Upper lobe of left lung (tissue), 6 donors: ENCODE results near the gene PREX1. TPM values are rescaled to one million over a fixed set of nuclear protein-coding genes. Genes with fewer than 3 reads are reported as not detected.
A peak's percentile ranks its signal among the peaks of the same experiment; 100 is the strongest.

Experiments used
- ATAC-seq, 2 donors: fragments of 200-7000 bp; cut with Tn5 transposase; one replicate each; pipeline ENCODE4 v1.9.1; 2022; ENCODE audit warnings: mild to moderate bottlenecking in 2 of 2, moderate library complexity in 2 of 2; ENCODE audit not compliant: low FRiP score in 2 of 2
- DNase-seq, 2 donors: peaks; one replicate each; pipeline ENCODE4 v3.0.0-alpha.2; 2019 to 2020
- H3K27ac ChIP-seq, 4 donors: fragments of 200-600 bp; sonication (generic); one replicate each; pipeline ENCODE4 v1.5.1; 2016 to 2019
- H3K27me3 ChIP-seq, 4 donors: fragments of 200-600 bp; sonication (generic); one replicate each; pipeline ENCODE4 v1.5.1; 2017 to 2019
- H3K36me3 ChIP-seq, 4 donors: fragments of 200-600 bp; sonication (generic); one replicate each; pipeline ENCODE4 v1.5.1; 2016 to 2019
- H3K4me1 ChIP-seq, 4 donors: fragments of 200-600 bp; sonication (generic); one replicate each; pipeline ENCODE4 v1.5.1; 2018 to 2019
- H3K4me3 ChIP-seq, 4 donors: fragments of 200-600 bp; sonication (generic); one replicate each; pipeline ENCODE4 v1.5.1; 2017 to 2019; ENCODE audit warnings: mild to moderate bottlenecking in 2 of 4, moderate library complexity in 1 of 4
- H3K9me3 ChIP-seq, 4 donors: fragments of 200-600 bp; sonication (generic); one replicate each; pipeline ENCODE4 v1.5.1; 2018 to 2019
- EP300 ChIP-seq, 4 donors: sonication (generic); formaldehyde crosslinking; IDR thresholded peaks; one replicate each; pipeline ENCODE4 v1.5.1; 2017; ENCODE audit warnings: antibody characterized with exemption in 4 of 4, control low read depth in 2 of 4
- POLR2A ChIP-seq, 4 donors: fragments of 450-650 bp; IDR thresholded peaks; one replicate each; pipeline ENCODE4 v1.5.1; 2016 to 2017; ENCODE audit warnings: antibody characterized with exemption in 4 of 4, mild to moderate bottlenecking in 2 of 4
- POLR2AphosphoS5 ChIP-seq, 2 donors: sonication (generic); formaldehyde crosslinking; IDR thresholded peaks; one replicate each; pipeline ENCODE4 v1.5.1; 2017; ENCODE audit warnings: antibody characterized with exemption in 2 of 2
- WGBS, 2 donors: methylation state at CpG; one replicate each; pipeline ENCODE4 v1.1.5; 2017 to 2018; 5-methylcytosine and 5-hydroxymethylcytosine counted together
- total RNA-seq, 6 donors: library from RNA; depleted of rRNA in 4 of 6; stranded (reverse); fragments of >200 nt in 4 of 6; gene quantifications; one replicate each; pipeline versions ENCODE4 v1.1.0 to v1.2.1, GENCODE V29; 2016 to 2021
- TF ChIP-seq, protein P1 (sequence below), 6 experiments: fragments of 450-650 bp in 4 of 6; fragments of 200-600 bp in 2 of 6; sonication (generic) in 2 of 6; IDR thresholded peaks; one replicate each; pipeline ENCODE4 v1.5.1; 2016 to 2019; ENCODE audit warnings: antibody characterized with exemption in 6 of 6
- donor health status: DM: no; HTN: no; CAD: no; lungs with moderate emphysema.
- donor health status: DM: no; HTN: yes; CAD: no; lungs with severe emphysema.

PREX1 gene
- total RNA-seq, 6 donors from 2014 or later = 42.8 to 177 (median 74.6) TPM

DNA sequence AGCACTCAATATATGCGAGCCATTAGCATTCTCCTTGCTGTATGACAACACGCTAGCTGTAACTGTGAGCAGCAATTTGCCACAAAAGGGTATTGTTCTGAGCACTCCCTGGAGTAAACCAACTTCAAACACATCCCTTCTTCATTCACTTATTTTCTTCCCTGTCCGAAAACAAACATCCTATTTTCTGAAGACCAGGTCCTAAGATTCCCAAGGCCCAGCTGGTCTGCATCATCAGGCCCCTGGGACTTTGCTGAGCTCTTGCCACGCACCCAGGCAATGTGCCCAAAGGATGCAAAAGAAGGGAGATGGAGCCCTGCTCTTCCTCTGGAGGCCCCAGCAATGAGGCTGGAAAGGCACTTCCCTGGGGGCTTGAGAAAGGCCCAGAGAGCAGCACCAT, 118.1 kb downstream of the PREX1 start:
- TF ChIP-seq POLR2A (IDR thresholded peaks at IDR 0.05) (no peak), EP300 (IDR thresholded peaks at IDR 0.05) (no peak), POLR2AphosphoS5 (IDR thresholded peaks at IDR 0.05) (no peak)
- TF ChIP-seq, protein P1, sequence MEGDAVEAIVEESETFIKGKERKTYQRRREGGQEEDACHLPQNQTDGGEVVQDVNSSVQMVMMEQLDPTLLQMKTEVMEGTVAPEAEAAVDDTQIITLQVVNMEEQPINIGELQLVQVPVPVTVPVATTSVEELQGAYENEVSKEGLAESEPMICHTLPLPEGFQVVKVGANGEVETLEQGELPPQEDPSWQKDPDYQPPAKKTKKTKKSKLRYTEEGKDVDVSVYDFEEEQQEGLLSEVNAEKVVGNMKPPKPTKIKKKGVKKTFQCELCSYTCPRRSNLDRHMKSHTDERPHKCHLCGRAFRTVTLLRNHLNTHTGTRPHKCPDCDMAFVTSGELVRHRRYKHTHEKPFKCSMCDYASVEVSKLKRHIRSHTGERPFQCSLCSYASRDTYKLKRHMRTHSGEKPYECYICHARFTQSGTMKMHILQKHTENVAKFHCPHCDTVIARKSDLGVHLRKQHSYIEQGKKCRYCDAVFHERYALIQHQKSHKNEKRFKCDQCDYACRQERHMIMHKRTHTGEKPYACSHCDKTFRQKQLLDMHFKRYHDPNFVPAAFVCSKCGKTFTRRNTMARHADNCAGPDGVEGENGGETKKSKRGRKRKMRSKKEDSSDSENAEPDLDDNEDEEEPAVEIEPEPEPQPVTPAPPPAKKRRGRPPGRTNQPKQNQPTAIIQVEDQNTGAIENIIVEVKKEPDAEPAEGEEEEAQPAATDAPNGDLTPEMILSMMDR (IDR thresholded peaks at IDR 0.05) = no peak
- Histone ChIP-seq H3K4me1 (peaks cover 18 to 75% (median 45%) of the 10 kb centered on the region in 4 donors), H3K36me3 (peaks cover 0 to 28% (median 5%) of the 10 kb centered on the region in 4 donors), H3K27me3 (no peaks in the 10 kb centered on the region), H3K9me3 (no peaks in the 10 kb centered on the region), H3K27ac (peak overlapping the region in 1 of 4 donors; percentile 34), H3K4me3 (no peak overlapping the region)
- ATAC-seq (no peak), DNase-seq (no peak)
- 86 to 92% methylated on average over 4 of the region's 4 CpGs for WGBS, 2 donors

DNA sequence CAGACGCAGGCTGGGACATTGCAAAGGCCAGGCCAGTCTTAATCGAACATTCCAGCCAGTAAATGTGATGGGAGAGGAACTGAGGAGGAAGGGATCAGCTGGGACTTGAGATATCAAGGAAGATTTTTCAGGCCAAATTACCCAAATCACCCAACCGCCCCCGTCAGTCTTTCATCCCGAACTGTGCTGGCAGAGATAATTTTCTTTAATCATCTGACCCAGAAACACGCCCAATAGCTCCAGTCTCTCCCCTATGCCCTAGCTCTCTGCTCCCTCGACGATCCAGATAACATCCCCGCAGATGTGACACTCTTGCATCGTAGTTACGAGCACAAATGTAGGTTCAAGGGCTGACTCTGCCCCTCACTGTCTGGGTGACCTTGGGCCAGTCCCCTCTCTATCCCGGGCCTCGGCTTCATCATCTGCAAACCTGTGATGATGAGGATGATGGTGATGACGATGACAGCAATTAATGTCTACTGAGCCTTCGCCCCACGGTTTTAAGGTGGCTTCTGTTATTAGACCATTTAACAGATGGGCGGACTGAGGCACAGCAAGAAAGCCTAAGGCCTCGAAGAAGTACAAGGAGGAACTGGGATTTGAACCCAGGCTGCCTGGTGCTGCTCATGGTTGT, 118.6 kb downstream of the PREX1 start:
- Histone ChIP-seq H3K27ac (peak overlapping the region in 1 of 4 donors; percentile 34), H3K4me1 (peaks cover 18 to 79% (median 50%) of the 10 kb centered on the region in 4 donors), H3K9me3 (no peaks in the 10 kb centered on the region), H3K27me3 (no peaks in the 10 kb centered on the region), H3K4me3 (no peak overlapping the region), H3K36me3 (peaks cover 0 to 28% (median 7%) of the 10 kb centered on the region in 4 donors)
- ATAC-seq (no peak), DNase-seq (no peak)
- TF ChIP-seq POLR2A (IDR thresholded peaks at IDR 0.05) (no peak), EP300 (IDR thresholded peaks at IDR 0.05) (no peak), POLR2AphosphoS5 (IDR thresholded peaks at IDR 0.05) (no peak)
- TF ChIP-seq, protein P1 (IDR thresholded peaks at IDR 0.05) = no peak
- WGBS, 2 donors = 89 to 91% methylated on average over 18 of the region's 18 CpGs

DNA sequence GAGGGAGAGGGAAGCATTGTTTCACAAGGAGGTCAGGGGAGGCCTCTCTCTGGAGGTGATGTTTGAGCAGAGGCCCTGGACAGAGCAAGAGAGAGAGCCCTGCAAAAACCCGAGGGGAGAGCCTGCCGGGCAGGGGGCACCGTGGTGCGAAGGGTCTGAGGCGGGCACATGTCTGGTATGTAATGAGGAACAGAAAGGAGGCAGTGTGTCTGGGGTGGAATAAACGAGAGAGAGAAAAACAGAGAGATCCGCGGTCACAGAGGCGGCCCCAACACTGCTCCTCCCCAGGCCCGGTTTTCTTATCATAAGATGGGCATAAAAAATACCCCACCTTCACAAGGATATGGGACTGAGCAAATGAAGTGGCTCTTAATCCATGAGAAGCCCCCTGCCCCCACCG, 119.2 kb downstream of the PREX1 start:
- H3K27ac ChIP-seq = no peak overlapping the region
- peaks cover 0 to 28% (median 9%) of the 10 kb centered on the region in 4 donors for H3K36me3 ChIP-seq
- TF ChIP-seq POLR2AphosphoS5 (IDR thresholded peaks at IDR 0.05) (no peak), POLR2A (IDR thresholded peaks at IDR 0.05) (no peak), EP300 (IDR thresholded peaks at IDR 0.05) (no peak)
- TF ChIP-seq, protein P1 (IDR thresholded peaks at IDR 0.05) = no peak
- no peaks in the 10 kb centered on the region for H3K27me3 ChIP-seq
- WGBS, 2 donors = 79 to 83% methylated on average over 7 to 11 of the region's 11 CpGs
- H3K4me1 ChIP-seq = peaks cover 18 to 84% (median 52%) of the 10 kb centered on the region in 4 donors
- ATAC-seq (no peak), DNase-seq (no peak)
- no peaks in the 10 kb centered on the region for H3K9me3 ChIP-seq
- H3K4me3 ChIP-seq = no peak overlapping the region

DNA sequence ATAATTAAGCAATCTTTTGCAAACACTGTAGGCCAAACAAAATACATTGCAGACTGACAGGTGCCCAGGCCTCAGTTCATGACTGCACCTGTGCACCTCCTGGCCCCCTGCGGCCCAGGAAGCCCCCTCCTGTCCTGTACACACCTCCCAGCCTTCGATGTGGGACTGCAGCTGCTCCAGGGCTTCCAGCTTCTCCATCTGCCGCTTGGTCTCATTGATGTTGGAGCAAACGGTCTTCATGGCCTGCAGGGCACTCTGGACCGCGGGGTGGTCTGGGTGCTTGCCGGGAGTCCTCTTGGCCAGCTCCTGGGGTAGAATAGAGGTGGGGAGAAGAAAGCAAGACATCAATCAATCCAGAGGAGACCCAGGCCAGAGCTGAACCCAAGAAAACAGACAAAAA, 119.7 kb downstream of the PREX1 start:
- H3K27ac ChIP-seq = no peak overlapping the region
- ATAC-seq (no peak), DNase-seq (no peak)
- 94 to 100% methylated on average over 6 to 7 of the region's 7 CpGs for WGBS, 2 donors
- TF ChIP-seq POLR2AphosphoS5 (IDR thresholded peaks at IDR 0.05) (no peak), POLR2A (IDR thresholded peaks at IDR 0.05) (no peak)
- TF ChIP-seq, protein P1 (IDR thresholded peaks at IDR 0.05) = no peak
- no peaks in the 10 kb centered on the region for H3K27me3 ChIP-seq
- peaks cover 18 to 89% (median 56%) of the 10 kb centered on the region in 4 donors for H3K4me1 ChIP-seq
- no peaks in the 10 kb centered on the region for H3K9me3 ChIP-seq
- H3K36me3 ChIP-seq = peaks cover 0 to 31% (median 12%) of the 10 kb centered on the region in 4 donors
- H3K4me3 ChIP-seq = no peak overlapping the region
